HepG2 (cell line): ENCODE measurements around the gene RFX2. TPM values are rescaled to one million over a fixed set of nuclear protein-coding genes. Genes with fewer than 3 reads are reported as not detected.

ENCODE experiments used
- ATAC-seq: fragments of 200-7000 bp; cut with Tn5 transposase; 3 replicates; pipeline ENCODE4 v1.9.1; 2020; ENCODE audit warnings: mild to moderate bottlenecking, moderate library complexity
- BruUV-seq: library from RNA; stranded (reverse); fragments of 400-500 nt; replicated peaks from 2 replicates; lab custom pipeline; 2021; lab: Mats Ljungman, UMichigan
- CTCF ChIA-PET: fragments of 300-600 bp; formaldehyde crosslinking; extraction: SDS; loops from one replicate; lab custom pipeline; 2021; ENCODE audit warnings: low total read pairs, inconsistent platforms, low intra/inter-chr PET ratio; lab: Yijun Ruan, JAX
- POLR2A ChIA-PET: fragments of 350-600 bp; sonication (Branson Sonifier 250); formaldehyde crosslinking; loops from one replicate; lab custom pipeline; 2020; ENCODE audit warnings: antibody characterized with exemption, inconsistent platforms; lab: Yijun Ruan, JAX
- DNase-seq: peaks from one replicate; pipeline ENCODE4 v3.0.0-alpha.2; 2015; ENCODE audit warnings: low spot score
- FAIRE-seq: peaks from 3 replicates; lab custom pipeline; 2011; peaks lifted over from hg19 to GRCh38; lab: Jason Lieb, UNC
- H2AFZ ChIP-seq: one replicate; pipeline ENCODE4 v1.6.1; 2011; ENCODE audit warnings: low read length, inconsistent platforms
- H3K27ac ChIP-seq: fragments of 300-600 bp; 3 replicates; pipeline ENCODE4 v1.8.0; 2011; ENCODE audit warnings: mixed run types, mild to moderate bottlenecking, mixed read lengths, low read length, inconsistent platforms; ENCODE audit not compliant: insufficient read depth; ENCODE audit errors: extremely low read length
- H3K27me3 ChIP-seq, 2 experiments: fragments of 200-600 bp in 1 of 2; 2 replicates in 1 of 2; 3 replicates in 1 of 2; pipeline versions ENCODE4 v1.6.0 to v1.8.0; 2011; ENCODE audit warnings: low read length in 2 of 2, mild to moderate bottlenecking in 2 of 2, moderate library complexity in 2 of 2, inconsistent platforms in 1 of 2; ENCODE audit not compliant: insufficient read depth in 2 of 2, control insufficient read depth in 1 of 2
- H3K36me3 ChIP-seq, 2 experiments: fragments of 200-600 bp in 1 of 2; replicated peaks in 1 of 2; 2 replicates in 1 of 2; 3 replicates in 1 of 2; pipeline versions ENCODE4 v1.5.1 to v1.8.0; 2011; ENCODE audit warnings: low read length in 2 of 2, inconsistent platforms in 1 of 2; ENCODE audit not compliant: insufficient read depth in 2 of 2, control insufficient read depth in 1 of 2
- H3K4me1 ChIP-seq: 2 replicates; pipeline ENCODE4 v1.5.1; 2012; ENCODE audit warnings: low read length, inconsistent platforms; ENCODE audit not compliant: insufficient read depth
- H3K4me2 ChIP-seq: 2 replicates; pipeline ENCODE4 v1.6.0; 2011; ENCODE audit warnings: low read depth, low read length, inconsistent platforms
- H3K4me3 ChIP-seq, 3 experiments: fragments of 200-600 bp in 1 of 3; sonication (generic), shearing (Covaris generic) in 1 of 3; replicated peaks in 1 of 3; 2 replicates each; pipeline ENCODE4 v1.5.1; 2011 to 2016; ENCODE audit warnings: low read length in 3 of 3, inconsistent platforms in 2 of 3, low read depth in 2 of 3, mild to moderate bottlenecking in 2 of 3, control low read depth in 1 of 3, mixed read lengths in 1 of 3; ENCODE audit not compliant: insufficient read depth in 1 of 3
- H3K79me2 ChIP-seq: one replicate; pipeline ENCODE4 v1.6.1; 2011; ENCODE audit warnings: low read length, inconsistent platforms; ENCODE audit not compliant: insufficient read depth
- H3K9ac ChIP-seq: 2 replicates; pipeline ENCODE4 v1.6.0; 2011; ENCODE audit warnings: mild to moderate bottlenecking, low read depth, low read length, inconsistent platforms; ENCODE audit not compliant: insufficient read depth
- H3K9me3 ChIP-seq: 2 replicates; pipeline ENCODE4 v1.5.1; 2012; ENCODE audit warnings: mild to moderate bottlenecking, low read length
- H4K20me1 ChIP-seq: 2 replicates; pipeline ENCODE4 v1.6.0; 2011; ENCODE audit warnings: inconsistent platforms, mild to moderate bottlenecking, low read length, moderate library complexity; ENCODE audit not compliant: insufficient read depth
- ARID4A ChIP-seq: sonication (generic); formaldehyde crosslinking; IDR thresholded peaks from 2 replicates; pipeline ENCODE4 v1.5.0; 2020; ENCODE audit warnings: mild to moderate bottlenecking, missing genetic modification reagents, borderline replicate concordance
- ATF5 ChIP-seq: sonication (generic); formaldehyde crosslinking; IDR thresholded peaks from 2 replicates; pipeline ENCODE4 v1.4.0; 2020; ENCODE audit warnings: mild to moderate bottlenecking, low read depth, missing genetic modification reagents
- BCL6 ChIP-seq: IDR thresholded peaks from 2 replicates; pipeline ENCODE4 v1.6.1; 2016; ENCODE audit warnings: missing genetic modification reagents, missing compliant biosample characterization
- FOSL1 ChIP-seq: sonication (generic); formaldehyde crosslinking; IDR thresholded peaks from 2 replicates; pipeline ENCODE4 v1.9.0; 2021; ENCODE audit warnings: missing genetic modification reagents, borderline replicate concordance
- IRF2 ChIP-seq: IDR thresholded peaks from 2 replicates; pipeline ENCODE4 v1.6.1; 2018; ENCODE audit warnings: missing genetic modification reagents, missing compliant biosample characterization
- MIXL1 ChIP-seq: IDR thresholded peaks from 2 replicates; pipeline ENCODE4 v1.6.1; 2016
- MYNN ChIP-seq: sonication (generic); formaldehyde crosslinking; IDR thresholded peaks from 2 replicates; pipeline ENCODE4 v1.4.0; 2020; ENCODE audit warnings: mild to moderate bottlenecking, low read depth, missing genetic modification reagents
- NFKB2 ChIP-seq: sonication (generic); formaldehyde crosslinking; IDR thresholded peaks from 2 replicates; pipeline ENCODE4 v1.4.0; 2020; ENCODE audit warnings: missing genetic modification reagents, borderline replicate concordance
- XRCC5 ChIP-seq: fragments of 200-400 bp; formaldehyde crosslinking; optimal IDR thresholded peaks from 2 replicates; pipeline ENCODE3; 2017; ENCODE audit warnings: mild to moderate bottlenecking, low read length
- ZBTB14 ChIP-seq: sonication (generic); formaldehyde crosslinking; IDR thresholded peaks from 2 replicates; pipeline ENCODE4 v1.4.0; 2020; ENCODE audit warnings: missing genetic modification reagents
- ZBTB38 ChIP-seq: sonication (generic); formaldehyde crosslinking; IDR thresholded peaks from 2 replicates; pipeline ENCODE4 v1.5.1; 2020; ENCODE audit warnings: mild to moderate bottlenecking, missing genetic modification reagents
- ZNF232 ChIP-seq: sonication (generic); formaldehyde crosslinking; IDR thresholded peaks from 2 replicates; pipeline ENCODE4 v1.4.0; 2020; ENCODE audit warnings: missing genetic modification reagents, borderline replicate concordance
- ZNF704 ChIP-seq: sonication (generic); formaldehyde crosslinking; IDR thresholded peaks from 2 replicates; pipeline ENCODE4 v1.8.1; 2023; ENCODE audit warnings: mild to moderate bottlenecking, inconsistent platforms, moderate library complexity, missing genetic modification reagents, borderline replicate concordance
- ZNF773 ChIP-seq: sonication (generic); formaldehyde crosslinking; IDR thresholded peaks from 2 replicates; pipeline ENCODE4 v1.4.0; 2020; ENCODE audit warnings: missing genetic modification reagents, borderline replicate concordance
- WGBS: methylation state at CpG from one replicate; pipeline ENCODE4 v1.1.6; 2017; ENCODE audit warnings: low lambda C conversion rate; 5-methylcytosine and 5-hydroxymethylcytosine counted together
- in situ Hi-C: cut with HindIII; loops from 2 replicates; pipeline ENCODE4 v1.10.0; 2017; ENCODE audit warnings: low pct_unique_long_range_greater_than_20kb; ENCODE audit not compliant: extremely low pct_ligation_motif_present
- intact Hi-C: fragments of 100-400 bp; cut with micrococcal nuclease; formaldehyde crosslinking; loops from one replicate; pipeline ENCODE4 v1.10.0; 2022; ENCODE audit not compliant: unreplicated experiment
- polyA plus RNA-seq, 8 experiments: library from polyadenylated mRNA; depleted of rRNA in 3 of 8; stranded (reverse) in 7 of 8; unstranded in 1 of 8; fragments of >200 nt; fragmentation: Illumina TruSeq in 4 of 8; extraction: Trizol in 4 of 8; gene quantifications; 2 replicates each; pipeline versions ENCODE4 v1.2.1 to v1.2.3, GENCODE V29; 2011 to 2016; ENCODE audit warnings: low read depth in 4 of 8, missing spikeins in 1 of 8, mixed read lengths in 1 of 8; ENCODE audit not compliant: insufficient read depth in 1 of 8
- total RNA-seq, 5 experiments: library from RNA; depleted of rRNA; stranded (reverse); fragments of >200 nt; fragmentation: Illumina TruSeq; extraction: Trizol; gene quantifications; 2 replicates each; pipeline ENCODE4 v1.2.3, GENCODE V29; 2016; ENCODE audit warnings: low read depth in 1 of 5

The RFX2 gene
- total and polyA plus RNA-seq, 2 of the 13 experiments (the other 11 are each of a cell fraction or from before 2014, with no cell fraction given): 2.8 to 3.3 TPM

GRCh38 chr19:5974721-5975387 lies 135.4 kb downstream of the RFX2 start:
- Histone ChIP-seq H3K36me3 (peaks cover 10 to 39% of the 10 kb centered on the region in 2 experiments), H3K9me3 (no peaks in the 10 kb centered on the region), H4K20me1 (peaks cover 35% of the 10 kb centered on the region), H3K4me3 (peak overlapping the region; percentile 36 to 87 (median 45); a peak in 4 of 6 replicates), H3K79me2 (peaks cover 93% of the 10 kb centered on the region), H3K9ac (peak overlapping the region; percentile 55), H3K27ac (peak overlapping the region; percentile 72), H3K4me2 (peak overlapping the region; percentile 99), H3K4me1 (peaks cover 85% of the 10 kb centered on the region), H3K27me3 (no peaks in the 10 kb centered on the region; a peak in 1 of 5 replicates), H2AFZ (no peak overlapping the region)
- DNase-seq: peak; percentile 93
- in situ Hi-C loops: loop anchor here (5.0 kb wide), 1 partner anchor 173 kb away; no protein-coding TSS in a partner anchor
- ChIA-PET CTCF (no interaction called here), POLR2A (interaction anchor here (0.7 to 4.1 kb wide), 16 partner anchors 8 to 927 kb away, joined by 3 to 30 read pairs (median 4); partner anchors contain the start of genes NDUFA11 and VMAC)
- intact Hi-C loops: no loop called here
- BruUV-seq: no TSS peak
- WGBS: 33% methylated on average over 10 of the region's 10 CpGs
- peak; percentile 55 for ATAC-seq
- peak; percentile 85 for FAIRE-seq
- peak; percentile 33; the same call in 1 of the 2 replicates for TF ChIP-seq ARID4A
- no peak for TF ChIP-seq ZNF232 (CRISPR knock-in tag)
- peak; percentile 76 for TF ChIP-seq FOSL1
- no peak for TF ChIP-seq ZNF704 (CRISPR knock-in tag)
- no peak for TF ChIP-seq XRCC5
- no peak for TF ChIP-seq ATF5 (CRISPR knock-in tag)
- peak; percentile 61 for TF ChIP-seq BCL6
- TF ChIP-seq NFKB2 (CRISPR knock-in tag): no peak
- TF ChIP-seq ZNF773 (CRISPR knock-in tag): no peak
- TF ChIP-seq MYNN (CRISPR knock-in tag): no peak
- TF ChIP-seq ZBTB14 (CRISPR knock-in tag): no peak
- peak; percentile 75; the same call in 1 of the 2 replicates for TF ChIP-seq MIXL1 (CRISPR knock-in tag)
- peak; percentile 73; the same call in 1 of the 2 replicates for TF ChIP-seq IRF2 (CRISPR knock-in tag)
- TF ChIP-seq ZBTB38 (CRISPR knock-in tag): no peak
